ENCODE data around the gene SLC7A9.

The SLC7A9 gene

DNA sequence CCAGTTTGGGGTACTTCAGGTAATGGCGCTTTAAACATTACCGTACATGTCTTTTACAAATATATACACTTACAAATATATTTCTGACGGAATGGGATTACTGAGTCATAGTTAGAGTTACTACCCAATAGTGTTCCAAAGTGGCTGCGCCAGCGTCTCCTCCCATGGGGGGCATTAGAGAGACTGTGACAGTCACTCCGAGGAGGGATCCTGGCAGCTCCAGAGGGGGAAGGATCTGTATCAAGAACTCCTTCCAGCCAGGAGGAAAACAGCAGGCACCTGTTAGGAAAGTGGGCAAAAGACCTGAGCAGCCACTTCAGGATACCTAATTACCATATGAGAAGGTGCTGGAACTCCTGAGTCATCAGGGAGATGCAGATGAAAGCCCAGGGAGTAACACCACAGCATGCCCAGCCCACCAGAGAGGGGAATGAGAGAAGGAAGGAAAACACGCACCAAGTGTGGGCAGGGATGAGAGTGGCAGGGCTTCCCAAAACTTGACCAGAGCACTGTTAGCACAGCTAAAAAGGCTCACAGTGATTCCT, 52.9 kb downstream of the SLC7A9 start:
- TF ChIP-seq CREB1 (IDR thresholded peaks at IDR 0.05; ENCODE audit: low read depth) (no peak), RAD21 (IDR thresholded peaks at IDR 0.05; ENCODE audit: low read depth) (no peak), NFIC (IDR thresholded peaks at IDR 0.05) (no peak), FOXM1 (IDR thresholded peaks at IDR 0.05; ENCODE audit: borderline replicate concordance, low read depth) (no peak), EGR1 (IDR thresholded peaks at IDR 0.05) (no peak), TCF12 (IDR thresholded peaks at IDR 0.05; ENCODE audit: low read depth) (no peak), TAF1 (IDR thresholded peaks at IDR 0.05; ENCODE audit: low read depth) (no peak)
- TF ChIP-seq, protein P1, sequence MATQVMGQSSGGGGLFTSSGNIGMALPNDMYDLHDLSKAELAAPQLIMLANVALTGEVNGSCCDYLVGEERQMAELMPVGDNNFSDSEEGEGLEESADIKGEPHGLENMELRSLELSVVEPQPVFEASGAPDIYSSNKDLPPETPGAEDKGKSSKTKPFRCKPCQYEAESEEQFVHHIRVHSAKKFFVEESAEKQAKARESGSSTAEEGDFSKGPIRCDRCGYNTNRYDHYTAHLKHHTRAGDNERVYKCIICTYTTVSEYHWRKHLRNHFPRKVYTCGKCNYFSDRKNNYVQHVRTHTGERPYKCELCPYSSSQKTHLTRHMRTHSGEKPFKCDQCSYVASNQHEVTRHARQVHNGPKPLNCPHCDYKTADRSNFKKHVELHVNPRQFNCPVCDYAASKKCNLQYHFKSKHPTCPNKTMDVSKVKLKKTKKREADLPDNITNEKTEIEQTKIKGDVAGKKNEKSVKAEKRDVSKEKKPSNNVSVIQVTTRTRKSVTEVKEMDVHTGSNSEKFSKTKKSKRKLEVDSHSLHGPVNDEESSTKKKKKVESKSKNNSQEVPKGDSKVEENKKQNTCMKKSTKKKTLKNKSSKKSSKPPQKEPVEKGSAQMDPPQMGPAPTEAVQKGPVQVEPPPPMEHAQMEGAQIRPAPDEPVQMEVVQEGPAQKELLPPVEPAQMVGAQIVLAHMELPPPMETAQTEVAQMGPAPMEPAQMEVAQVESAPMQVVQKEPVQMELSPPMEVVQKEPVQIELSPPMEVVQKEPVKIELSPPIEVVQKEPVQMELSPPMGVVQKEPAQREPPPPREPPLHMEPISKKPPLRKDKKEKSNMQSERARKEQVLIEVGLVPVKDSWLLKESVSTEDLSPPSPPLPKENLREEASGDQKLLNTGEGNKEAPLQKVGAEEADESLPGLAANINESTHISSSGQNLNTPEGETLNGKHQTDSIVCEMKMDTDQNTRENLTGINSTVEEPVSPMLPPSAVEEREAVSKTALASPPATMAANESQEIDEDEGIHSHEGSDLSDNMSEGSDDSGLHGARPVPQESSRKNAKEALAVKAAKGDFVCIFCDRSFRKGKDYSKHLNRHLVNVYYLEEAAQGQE (IDR thresholded peaks at IDR 0.05; ENCODE audit: low read depth), result no peak
- TF ChIP-seq, protein P2, sequence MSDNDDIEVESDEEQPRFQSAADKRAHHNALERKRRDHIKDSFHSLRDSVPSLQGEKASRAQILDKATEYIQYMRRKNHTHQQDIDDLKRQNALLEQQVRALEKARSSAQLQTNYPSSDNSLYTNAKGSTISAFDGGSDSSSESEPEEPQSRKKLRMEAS (IDR thresholded peaks at IDR 0.05), result no peak

DNA sequence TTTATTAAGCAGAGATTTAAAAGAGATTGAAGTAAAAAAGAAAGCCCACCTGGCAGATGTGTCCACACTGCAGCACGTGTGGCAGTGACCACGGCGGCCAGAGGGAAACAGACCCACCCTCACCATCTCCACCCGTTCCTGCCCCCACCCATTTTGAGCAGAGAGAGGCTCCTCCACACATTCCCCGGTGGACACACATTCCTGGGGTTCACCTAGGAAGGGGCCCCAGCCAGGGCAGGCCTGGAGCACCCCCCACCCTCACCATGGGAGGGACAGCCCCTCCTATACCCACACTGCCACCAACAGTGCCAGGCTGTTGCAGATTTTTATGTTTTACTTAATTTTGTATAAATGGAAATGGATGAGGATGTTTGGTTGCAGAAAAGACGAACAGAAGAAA, 54.9 kb downstream of the SLC7A9 start:
- TF ChIP-seq ZBTB7A (IDR thresholded peaks at IDR 0.05; ENCODE audit: low read depth) (no peak), TCF12 (IDR thresholded peaks at IDR 0.05; ENCODE audit: low read depth) (no peak), CEBPB (IDR thresholded peaks at IDR 0.05) (no peak), EGR1 (IDR thresholded peaks at IDR 0.05) (no peak), RAD21 (IDR thresholded peaks at IDR 0.05; ENCODE audit: low read depth) (no peak), EP300 (IDR thresholded peaks at IDR 0.05; ENCODE audit: borderline replicate concordance) (no peak), YY1 (IDR thresholded peaks at IDR 0.05; ENCODE audit: low read depth) (no peak), FOXM1 (IDR thresholded peaks at IDR 0.05; ENCODE audit: borderline replicate concordance, low read depth) (no peak), TAF1 (IDR thresholded peaks at IDR 0.05; ENCODE audit: low read depth) (no peak), CREB1 (IDR thresholded peaks at IDR 0.05; ENCODE audit: low read depth) (no peak), TEAD4 (IDR thresholded peaks at IDR 0.05) (no peak), NFIC (IDR thresholded peaks at IDR 0.05) (no peak)
- TF ChIP-seq, protein P3, sequence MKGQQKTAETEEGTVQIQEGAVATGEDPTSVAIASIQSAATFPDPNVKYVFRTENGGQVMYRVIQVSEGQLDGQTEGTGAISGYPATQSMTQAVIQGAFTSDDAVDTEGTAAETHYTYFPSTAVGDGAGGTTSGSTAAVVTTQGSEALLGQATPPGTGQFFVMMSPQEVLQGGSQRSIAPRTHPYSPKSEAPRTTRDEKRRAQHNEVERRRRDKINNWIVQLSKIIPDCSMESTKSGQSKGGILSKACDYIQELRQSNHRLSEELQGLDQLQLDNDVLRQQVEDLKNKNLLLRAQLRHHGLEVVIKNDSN (IDR thresholded peaks at IDR 0.05), result no peak
- TF ChIP-seq, protein P1 (IDR thresholded peaks at IDR 0.05; ENCODE audit: low read depth), result no peak
- TF ChIP-seq, protein P2 (IDR thresholded peaks at IDR 0.05), result no peak

DNA sequence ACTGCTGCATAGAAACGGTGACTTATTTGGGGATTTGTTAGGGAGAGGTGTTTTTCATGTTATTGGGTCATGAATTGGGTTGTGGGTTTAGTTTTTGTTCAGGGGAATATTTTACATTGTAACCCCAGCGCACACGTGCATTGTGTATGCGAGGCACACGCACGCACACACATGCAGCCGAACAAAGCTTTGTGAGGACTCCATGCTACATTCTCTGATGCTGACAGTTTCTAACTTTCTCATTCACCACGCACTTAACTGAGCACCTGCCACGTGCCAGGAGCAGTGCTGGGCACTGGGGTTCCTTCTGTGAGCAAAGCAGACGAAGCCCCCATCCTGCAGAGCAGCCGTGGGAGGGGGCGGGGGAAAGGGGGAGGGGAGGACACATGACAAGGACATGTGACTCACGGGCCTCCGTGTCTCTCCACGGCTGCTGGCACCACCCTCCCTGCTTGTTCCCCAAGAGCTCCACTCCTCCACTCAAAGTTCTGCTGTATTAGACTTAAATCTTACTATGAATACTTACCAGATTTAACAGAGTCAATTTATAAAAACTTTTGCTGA, 55.6 kb downstream of the SLC7A9 start:
- no peak for TF ChIP-seq TAF1 (IDR thresholded peaks at IDR 0.05; ENCODE audit: low read depth)
- TF ChIP-seq, protein P3 (IDR thresholded peaks at IDR 0.05), result no peak
- TF ChIP-seq, protein P1 (IDR thresholded peaks at IDR 0.05; ENCODE audit: low read depth), result no peak
- TF ChIP-seq CEBPB (IDR thresholded peaks at IDR 0.05), result no peak
- no peak for TF ChIP-seq FOXM1 (IDR thresholded peaks at IDR 0.05; ENCODE audit: borderline replicate concordance, low read depth)
- TF ChIP-seq CREB1 (IDR thresholded peaks at IDR 0.05; ENCODE audit: low read depth), result no peak

DNA sequence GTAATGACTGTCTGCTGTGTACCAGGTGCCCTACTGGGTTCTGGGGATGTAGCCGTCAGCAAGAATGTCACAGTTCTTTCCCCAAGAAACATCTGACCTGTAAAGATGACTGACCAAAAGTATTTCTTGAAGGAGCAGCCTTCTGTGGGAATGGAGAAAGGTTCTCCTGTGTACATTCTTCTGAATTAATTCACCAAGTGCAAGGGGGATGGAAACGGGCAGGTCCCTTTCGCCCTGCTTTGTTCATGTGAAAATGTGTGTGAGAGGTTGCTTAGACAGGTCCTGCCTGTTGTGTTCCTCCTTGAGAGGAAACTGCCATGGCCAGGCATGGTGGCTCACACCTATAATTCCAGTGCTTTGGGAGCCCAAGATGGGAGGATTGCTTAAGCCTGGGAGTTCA, 57.0 kb downstream of the SLC7A9 start:
- no peak for TF ChIP-seq CEBPB (IDR thresholded peaks at IDR 0.05)
- no peak for TF ChIP-seq TEAD4 (IDR thresholded peaks at IDR 0.05)
- TF ChIP-seq, protein P1 (IDR thresholded peaks at IDR 0.05; ENCODE audit: low read depth), result no peak
- TF ChIP-seq EP300 (IDR thresholded peaks at IDR 0.05; ENCODE audit: borderline replicate concordance), result no peak
- TF ChIP-seq EGR1 (IDR thresholded peaks at IDR 0.05), result no peak
- TF ChIP-seq TAF1 (IDR thresholded peaks at IDR 0.05; ENCODE audit: low read depth), result no peak
- TF ChIP-seq RAD21 (IDR thresholded peaks at IDR 0.05; ENCODE audit: low read depth), result no peak

All from Ishikawa (cell line).